B cell (primary cell): ENCODE results near the gene TMEM161B. TPM values are rescaled to one million over a fixed set of nuclear protein-coding genes. Genes with fewer than 3 reads are reported as not detected.

Experiments used
- ATAC-seq: fragments of 200-7000 bp; cut with Tn5 transposase; one replicate; pipeline ENCODE4 v1.10.0; 2021; ENCODE audit warnings: low read depth, mild to moderate bottlenecking, moderate number of reproducible peaks, moderate library complexity
- CTCF ChIA-PET: fragments of 350-600 bp; sonication (Branson Sonifier 250); formaldehyde crosslinking; loops from one replicate; lab custom pipeline; 2021; ENCODE audit warnings: antibody characterized with exemption, inconsistent platforms; lab: Charles Lee
- POLR2A ChIA-PET: fragments of 350-600 bp; sonication (Branson Sonifier 250); formaldehyde crosslinking; loops from one replicate; lab custom pipeline; 2021; ENCODE audit warnings: antibody characterized with exemption; lab: Charles Lee
- DNase-seq: peaks from one replicate; pipeline ENCODE4 v3.0.0; 2013
- H2AFZ ChIP-seq: 2 replicates; pipeline ENCODE4 v1.6.1; 2012; ENCODE audit warnings: mild to moderate bottlenecking, low read depth, low read length; ENCODE audit not compliant: insufficient read depth, poor library complexity, severe bottlenecking
- H3K27ac ChIP-seq, 2 donors: 1 replicate in 1 of 2; 2 replicates in 1 of 2; pipeline ENCODE4 v1.5.1; 2012 to 2013; ENCODE audit warnings: low read length in 2 of 2, mild to moderate bottlenecking in 2 of 2, moderate library complexity in 1 of 2
- H3K27me3 ChIP-seq, 4 experiments: fragments of 200-600 bp in 1 of 4; sonication (generic) in 1 of 4; replicated peaks in 1 of 4; 1 replicate in 2 of 4; 2 replicates in 2 of 4; pipeline versions ENCODE4 v1.6.1 to v1.7.0; 2013 to 2016; ENCODE audit warnings: low read length in 3 of 4, mild to moderate bottlenecking in 2 of 4, mixed read lengths in 1 of 4, moderate library complexity in 1 of 4; ENCODE audit not compliant: insufficient read depth in 4 of 4, control insufficient read depth in 3 of 4; ENCODE audit errors: control extremely low read depth in 1 of 4
- H3K36me3 ChIP-seq, 2 experiments: replicated peaks in 1 of 2; 1 replicate in 1 of 2; 2 replicates in 1 of 2; pipeline versions ENCODE4 v1.6.1 to v1.7.1; 2013; ENCODE audit warnings: low read length in 1 of 2; ENCODE audit not compliant: insufficient read depth in 2 of 2, control insufficient read depth in 1 of 2; ENCODE audit errors: control extremely low read depth in 1 of 2, extremely low read depth in 1 of 2
- H3K4me1 ChIP-seq, 2 donors: fragments of 200-600 bp in 1 of 2; sonication (generic) in 1 of 2; 1 replicate in 1 of 2; 2 replicates in 1 of 2; pipeline versions ENCODE4 v1.5.1 to v1.6.1; 2013 to 2017; ENCODE audit warnings: low read length in 2 of 2; ENCODE audit not compliant: control insufficient read depth in 2 of 2, insufficient read depth in 2 of 2
- H3K4me2 ChIP-seq: replicated peaks from 2 replicates; pipeline ENCODE3; 2012; ENCODE audit warnings: mild to moderate bottlenecking, low read depth, low read length; ENCODE audit not compliant: poor library complexity, severe bottlenecking
- H3K4me3 ChIP-seq, 5 experiments: fragments of 200-600 bp in 1 of 5; sonication (generic) in 1 of 5; 1 replicate in 3 of 5; 2 replicates in 2 of 5; pipeline versions ENCODE4 v1.5.1 to v1.7.0; 2011 to 2016; ENCODE audit warnings: low read length in 4 of 5, mild to moderate bottlenecking in 4 of 5, low read depth in 2 of 5, control low read depth in 1 of 5, moderate library complexity in 1 of 5; ENCODE audit not compliant: insufficient read depth in 1 of 5; ENCODE audit errors: control extremely low read depth in 1 of 5, extremely low read depth in 1 of 5
- H3K79me2 ChIP-seq: fragments of 200-600 bp; sonication (generic); one replicate; pipeline ENCODE4 v1.6.0; 2016; ENCODE audit warnings: low read length; ENCODE audit not compliant: control insufficient read depth, insufficient read depth
- H3K9ac ChIP-seq: fragments of 200-600 bp; sonication (generic); 2 replicates; pipeline ENCODE4 v1.6.1; 2017; ENCODE audit warnings: mild to moderate bottlenecking, low read length, moderate library complexity
- H3K9me3 ChIP-seq, 3 donors: one replicate each; pipeline versions ENCODE4 v1.6.1 to v1.7.1; 2013; ENCODE audit warnings: low read length in 2 of 3; ENCODE audit not compliant: control insufficient read depth in 2 of 3, insufficient read depth in 1 of 3; ENCODE audit errors: control extremely low read depth in 1 of 3
- H4K20me1 ChIP-seq: 2 replicates; pipeline ENCODE4 v1.6.0; 2012; ENCODE audit warnings: mild to moderate bottlenecking, low read length; ENCODE audit not compliant: insufficient read depth, control insufficient read depth, poor library complexity, severe bottlenecking
- H3K27ac Mint-ChIP-seq: one replicate; pipeline ENCODE4 v1.8.0; 2021; ENCODE audit warnings: mixed read lengths
- H3K27me3 Mint-ChIP-seq: one replicate; pipeline ENCODE4 v1.8.0; 2021; ENCODE audit warnings: mixed read lengths
- H3K4me1 Mint-ChIP-seq: one replicate; pipeline ENCODE4 v1.8.0; 2021; ENCODE audit warnings: mixed read lengths
- H3K4me3 Mint-ChIP-seq: one replicate; pipeline ENCODE4 v1.8.0; 2021; ENCODE audit warnings: mixed read lengths
- H3K9me3 Mint-ChIP-seq: one replicate; pipeline ENCODE4 v1.8.0; 2022; ENCODE audit warnings: mixed read lengths; ENCODE audit not compliant: insufficient read depth
- EZH2 ChIP-seq: IDR thresholded peaks from 2 replicates; pipeline ENCODE4 v1.6.1; 2012; ENCODE audit warnings: borderline replicate concordance, low read depth, mild to moderate bottlenecking, moderate library complexity, low read length; ENCODE audit not compliant: insufficient read depth, poor library complexity, severe bottlenecking
- WGBS: methylation state at CpG from one replicate; pipeline ENCODE4 v1.1.5; 2013; ENCODE audit warnings: missing lambda C conversion rate; ENCODE audit not compliant: insufficient coverage; 5-methylcytosine and 5-hydroxymethylcytosine counted together
- intact Hi-C: fragments of 100-400 bp; cut with micrococcal nuclease; formaldehyde crosslinking; loops from one replicate; pipeline ENCODE4 v1.10.0; 2022
- polyA plus RNA-seq: library from polyadenylated mRNA; depleted of rRNA; stranded (reverse); fragments of >200 nt; gene quantifications from 2 replicates; pipeline ENCODE4 v1.2.3, GENCODE V29; 2012
- total RNA-seq, 2 donors: library from RNA; stranded (reverse); fragments of 120-200 nt in 1 of 2; gene quantifications; 1 replicate in 1 of 2; 2 replicates in 1 of 2; pipeline versions ENCODE4 v1.2.3 to v1.2.4, GENCODE V29; 2013 to 2022
- TF ChIP-seq, protein P1 (sequence below): fragments of 200-600 bp; IDR thresholded peaks from one replicate; pipeline ENCODE4 v1.8.0; 2022; ENCODE audit warnings: antibody characterized with exemption, mild to moderate bottlenecking

The TMEM161B gene
- total and polyA plus RNA-seq, 2 donors (not counting 1 experiment from before 2014, with no cell fraction given): 12.7 to 32.2 TPM

DNA sequence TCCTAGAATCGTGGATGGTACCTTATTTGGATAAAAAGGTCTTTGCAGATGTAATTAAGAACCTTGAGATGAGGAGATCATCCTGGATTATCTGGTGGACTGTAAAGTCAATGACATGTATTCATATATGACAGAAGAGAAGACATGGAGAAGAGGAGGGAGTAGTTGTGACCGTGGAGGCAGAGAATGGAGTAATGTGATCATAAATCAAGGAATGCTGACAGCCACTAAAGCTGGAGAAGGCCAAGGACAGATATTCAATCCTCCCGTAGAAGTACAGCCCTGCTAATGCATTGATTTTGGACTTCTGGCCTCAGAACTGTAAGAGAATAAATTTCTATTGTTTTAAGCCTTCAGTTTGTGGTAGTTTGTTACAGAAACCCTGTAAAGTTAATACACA is 18.7 kb upstream of the TMEM161B start:
- Histone ChIP-seq H2AFZ (no peak overlapping the region), H3K79me2 (no peaks in the 10 kb centered on the region), H3K9me3 (no peaks in the 10 kb centered on the region), H3K4me1 (no peaks in the 10 kb centered on the region), H3K27ac (no peak overlapping the region), H4K20me1 (no peaks in the 10 kb centered on the region), H3K9ac (no peak overlapping the region), H3K27me3 (no peaks in the 10 kb centered on the region), H3K4me2 (no peak overlapping the region), H3K4me3 (no peak overlapping the region), H3K36me3 (peaks cover 0 to 3% of the 10 kb centered on the region in 2 experiments)
- ChIA-PET POLR2A (no interaction called here), CTCF (no interaction called here)
- ATAC-seq: no peak
- Mint-ChIP-seq H3K9me3 (no peaks in the 10 kb centered on the region), H3K4me1 (peaks cover 4% of the 10 kb centered on the region), H3K4me3 (no peak overlapping the region), H3K27ac (no peak overlapping the region), H3K27me3 (no peaks in the 10 kb centered on the region)
- WGBS: 100% methylated on average over 2 of the region's 3 CpGs
- no peak for DNase-seq
- TF ChIP-seq, protein P1, sequence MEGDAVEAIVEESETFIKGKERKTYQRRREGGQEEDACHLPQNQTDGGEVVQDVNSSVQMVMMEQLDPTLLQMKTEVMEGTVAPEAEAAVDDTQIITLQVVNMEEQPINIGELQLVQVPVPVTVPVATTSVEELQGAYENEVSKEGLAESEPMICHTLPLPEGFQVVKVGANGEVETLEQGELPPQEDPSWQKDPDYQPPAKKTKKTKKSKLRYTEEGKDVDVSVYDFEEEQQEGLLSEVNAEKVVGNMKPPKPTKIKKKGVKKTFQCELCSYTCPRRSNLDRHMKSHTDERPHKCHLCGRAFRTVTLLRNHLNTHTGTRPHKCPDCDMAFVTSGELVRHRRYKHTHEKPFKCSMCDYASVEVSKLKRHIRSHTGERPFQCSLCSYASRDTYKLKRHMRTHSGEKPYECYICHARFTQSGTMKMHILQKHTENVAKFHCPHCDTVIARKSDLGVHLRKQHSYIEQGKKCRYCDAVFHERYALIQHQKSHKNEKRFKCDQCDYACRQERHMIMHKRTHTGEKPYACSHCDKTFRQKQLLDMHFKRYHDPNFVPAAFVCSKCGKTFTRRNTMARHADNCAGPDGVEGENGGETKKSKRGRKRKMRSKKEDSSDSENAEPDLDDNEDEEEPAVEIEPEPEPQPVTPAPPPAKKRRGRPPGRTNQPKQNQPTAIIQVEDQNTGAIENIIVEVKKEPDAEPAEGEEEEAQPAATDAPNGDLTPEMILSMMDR: no peak
- TF ChIP-seq EZH2: no peak
- intact Hi-C loops: no loop called here

GRCh38 chr5:88283690-88284089 is 15.0 kb upstream of the TMEM161B start:
- Histone ChIP-seq H3K27ac (no peak overlapping the region), H3K79me2 (no peaks in the 10 kb centered on the region), H3K9ac (no peak overlapping the region), H3K9me3 (no peaks in the 10 kb centered on the region), H4K20me1 (no peaks in the 10 kb centered on the region), H3K36me3 (peaks cover 0 to 1% of the 10 kb centered on the region in 2 experiments), H3K4me1 (no peaks in the 10 kb centered on the region), H3K27me3 (no peaks in the 10 kb centered on the region), H2AFZ (no peak overlapping the region), H3K4me2 (no peak overlapping the region), H3K4me3 (no peak overlapping the region)
- intact Hi-C loops: no loop called here
- no peak overlapping the region for H3K27ac Mint-ChIP-seq
- no peak for DNase-seq
- no peaks in the 10 kb centered on the region for H3K27me3 Mint-ChIP-seq
- no peak overlapping the region for H3K4me3 Mint-ChIP-seq
- ATAC-seq: no peak
- CTCF ChIA-PET: no interaction called here
- no peaks in the 10 kb centered on the region for H3K9me3 Mint-ChIP-seq
- TF ChIP-seq, protein P1: no peak
- no peak for TF ChIP-seq EZH2
- peaks cover 4% of the 10 kb centered on the region for H3K4me1 Mint-ChIP-seq
- POLR2A ChIA-PET: no interaction called here
